ENCODE data around the gene SSR1. TPM values are rescaled to one million over a fixed set of nuclear protein-coding genes. Genes with fewer than 3 reads are reported as not detected.
A peak's percentile ranks its signal among the peaks of the same experiment; 100 is the strongest.

Gene SSR1
- total and polyA plus RNA-seq, 2 of the 13 experiments (the other 11 are each of a cell fraction or from before 2014, with no cell fraction given) = 203 to 243 TPM

DNA sequence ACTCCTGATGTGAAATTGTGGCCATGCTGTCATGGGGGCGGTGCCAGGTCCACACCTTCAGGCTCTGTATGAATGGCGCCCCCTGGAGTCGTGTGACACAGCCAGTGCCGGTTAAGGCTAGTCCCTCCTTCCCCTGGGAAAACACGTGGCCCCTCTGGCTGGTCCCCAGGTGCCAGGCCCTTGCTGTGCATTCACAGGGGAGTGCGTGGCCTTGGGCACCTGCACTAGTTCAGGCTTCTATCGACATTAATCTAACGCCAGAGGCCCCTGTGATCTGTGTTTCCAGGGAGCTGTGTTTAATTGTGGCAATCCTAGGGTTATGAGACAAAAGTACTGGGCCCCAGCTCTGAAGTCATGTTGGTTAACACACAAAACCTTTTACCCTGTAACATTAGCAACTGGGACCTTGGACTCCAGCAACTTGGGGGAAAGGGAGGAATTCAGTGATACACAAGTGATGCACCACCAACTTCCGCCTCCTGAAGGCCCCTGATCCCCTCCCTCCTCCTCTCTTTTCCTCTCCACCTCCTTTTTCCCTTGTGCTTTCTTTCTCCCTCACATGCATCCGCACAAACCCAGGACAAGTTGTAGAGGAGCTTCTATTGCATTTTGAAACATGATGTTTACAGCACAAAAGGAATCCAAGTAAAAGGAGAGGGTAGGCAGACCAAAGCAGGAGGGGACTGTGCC, 74.0 kb downstream of the SSR1 start (continued):
- TF ChIP-seq, protein P1, sequence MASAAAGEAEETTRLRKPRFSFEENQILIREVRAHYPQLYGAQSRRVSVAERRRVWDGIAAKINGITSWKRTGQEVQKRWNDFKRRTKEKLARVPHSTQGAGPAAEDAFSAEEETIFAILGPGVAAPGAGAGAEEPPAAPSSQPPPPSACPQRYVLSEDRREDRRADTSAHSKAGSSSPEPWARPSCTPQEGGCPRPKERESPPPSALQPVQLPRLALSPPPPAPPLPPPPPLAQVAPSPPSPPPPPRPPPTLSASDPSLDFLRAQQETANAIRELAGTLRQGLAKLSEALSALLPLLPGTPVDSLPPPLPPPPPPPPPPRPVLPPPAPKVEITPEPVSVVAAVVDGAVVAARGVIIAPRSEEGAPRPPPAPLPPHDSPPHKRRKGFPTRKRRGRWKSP (CRISPR knock-in tag; IDR thresholded peaks at IDR 0.05) = no peak
- TF ChIP-seq KAT7 (CRISPR knock-in tag; IDR thresholded peaks at IDR 0.05; ENCODE audit: borderline replicate concordance) (peak; percentile 71; the same call in 1 of the 2 replicates), REL (CRISPR knock-in tag; conservative IDR thresholded peaks at IDR 0.05) (no peak), ZNF138 (CRISPR knock-in tag; IDR thresholded peaks at IDR 0.05; ENCODE audit: low read depth) (no peak), ZNF256 (CRISPR knock-in tag; conservative IDR thresholded peaks at IDR 0.05) (no peak), KDM6A (CRISPR knock-in tag; IDR thresholded peaks at IDR 0.05; ENCODE audit: low read depth) (peak; percentile 63; the same call in 1 of the 2 replicates), ZNF724P (CRISPR knock-in tag; IDR thresholded peaks at IDR 0.05; ENCODE audit: borderline replicate concordance) (no peak), PHF20 (CRISPR knock-in tag; IDR thresholded peaks at IDR 0.05) (no peak; the same call in 1 of the 2 replicates), RFX5 (IDR thresholded peaks at IDR 0.05; ENCODE audit: low read depth, low read length) (no peak), NR2C2 (CRISPR knock-in tag; IDR thresholded peaks at IDR 0.05; ENCODE audit: borderline replicate concordance) (peak; percentile 52), TOPORS (CRISPR knock-in tag; IDR thresholded peaks at IDR 0.05) (no peak), YEATS2 (CRISPR knock-in tag; IDR thresholded peaks at IDR 0.05; ENCODE audit: borderline replicate concordance) (peak; percentile 71; the same call in 1 of the 2 replicates), ZNF484 (CRISPR knock-in tag; IDR thresholded peaks at IDR 0.05; ENCODE audit: borderline replicate concordance, low read depth) (no peak), ZNF629 (CRISPR knock-in tag; conservative IDR thresholded peaks at IDR 0.05) (no peak), GFI1 (CRISPR knock-in tag; IDR thresholded peaks at IDR 0.05; ENCODE audit: borderline replicate concordance) (peak; percentile 32; the same call in 1 of the 2 replicates), MXI1 (IDR thresholded peaks at IDR 0.05; ENCODE audit: borderline replicate concordance, low read depth, low read length) (peak; percentile 98), KDM5A (IDR thresholded peaks at IDR 0.05; ENCODE audit: borderline replicate concordance, low read length) (peak; percentile 64; the same call in 1 of the 2 replicates), ZBTB38 (CRISPR knock-in tag; IDR thresholded peaks at IDR 0.05) (peak; percentile 51; the same call in 1 of the 2 replicates)
- TF ChIP-seq, protein P2, sequence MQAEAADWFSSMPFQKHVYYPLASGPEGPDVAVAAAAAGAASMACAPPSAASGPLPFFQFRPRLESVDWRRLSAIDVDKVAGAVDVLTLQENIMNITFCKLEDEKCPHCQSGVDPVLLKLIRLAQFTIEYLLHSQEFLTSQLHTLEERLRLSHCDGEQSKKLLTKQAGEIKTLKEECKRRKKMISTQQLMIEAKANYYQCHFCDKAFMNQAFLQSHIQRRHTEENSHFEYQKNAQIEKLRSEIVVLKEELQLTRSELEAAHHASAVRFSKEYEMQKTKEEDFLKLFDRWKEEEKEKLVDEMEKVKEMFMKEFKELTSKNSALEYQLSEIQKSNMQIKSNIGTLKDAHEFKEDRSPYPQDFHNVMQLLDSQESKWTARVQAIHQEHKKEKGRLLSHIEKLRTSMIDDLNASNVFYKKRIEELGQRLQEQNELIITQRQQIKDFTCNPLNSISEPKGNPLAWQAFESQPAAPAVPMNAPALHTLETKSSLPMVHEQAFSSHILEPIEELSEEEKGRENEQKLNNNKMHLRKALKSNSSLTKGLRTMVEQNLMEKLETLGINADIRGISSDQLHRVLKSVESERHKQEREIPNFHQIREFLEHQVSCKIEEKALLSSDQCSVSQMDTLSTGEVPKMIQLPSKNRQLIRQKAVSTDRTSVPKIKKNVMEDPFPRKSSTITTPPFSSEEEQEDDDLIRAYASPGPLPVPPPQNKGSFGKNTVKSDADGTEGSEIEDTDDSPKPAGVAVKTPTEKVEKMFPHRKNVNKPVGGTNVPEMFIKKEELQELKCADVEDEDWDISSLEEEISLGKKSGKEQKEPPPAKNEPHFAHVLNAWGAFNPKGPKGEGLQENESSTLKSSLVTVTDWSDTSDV (CRISPR knock-in tag; IDR thresholded peaks at IDR 0.05) = no peak
- TF ChIP-seq, protein P3, sequence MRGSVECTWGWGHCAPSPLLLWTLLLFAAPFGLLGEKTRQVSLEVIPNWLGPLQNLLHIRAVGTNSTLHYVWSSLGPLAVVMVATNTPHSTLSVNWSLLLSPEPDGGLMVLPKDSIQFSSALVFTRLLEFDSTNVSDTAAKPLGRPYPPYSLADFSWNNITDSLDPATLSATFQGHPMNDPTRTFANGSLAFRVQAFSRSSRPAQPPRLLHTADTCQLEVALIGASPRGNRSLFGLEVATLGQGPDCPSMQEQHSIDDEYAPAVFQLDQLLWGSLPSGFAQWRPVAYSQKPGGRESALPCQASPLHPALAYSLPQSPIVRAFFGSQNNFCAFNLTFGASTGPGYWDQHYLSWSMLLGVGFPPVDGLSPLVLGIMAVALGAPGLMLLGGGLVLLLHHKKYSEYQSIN (CRISPR knock-in tag; IDR thresholded peaks at IDR 0.05; ENCODE audit: borderline replicate concordance) = no peak
- TF ChIP-seq, protein P4, sequence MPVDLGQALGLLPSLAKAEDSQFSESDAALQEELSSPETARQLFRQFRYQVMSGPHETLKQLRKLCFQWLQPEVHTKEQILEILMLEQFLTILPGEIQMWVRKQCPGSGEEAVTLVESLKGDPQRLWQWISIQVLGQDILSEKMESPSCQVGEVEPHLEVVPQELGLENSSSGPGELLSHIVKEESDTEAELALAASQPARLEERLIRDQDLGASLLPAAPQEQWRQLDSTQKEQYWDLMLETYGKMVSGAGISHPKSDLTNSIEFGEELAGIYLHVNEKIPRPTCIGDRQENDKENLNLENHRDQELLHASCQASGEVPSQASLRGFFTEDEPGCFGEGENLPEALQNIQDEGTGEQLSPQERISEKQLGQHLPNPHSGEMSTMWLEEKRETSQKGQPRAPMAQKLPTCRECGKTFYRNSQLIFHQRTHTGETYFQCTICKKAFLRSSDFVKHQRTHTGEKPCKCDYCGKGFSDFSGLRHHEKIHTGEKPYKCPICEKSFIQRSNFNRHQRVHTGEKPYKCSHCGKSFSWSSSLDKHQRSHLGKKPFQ (CRISPR knock-in tag; IDR thresholded peaks at IDR 0.05; ENCODE audit: insufficient replicate concordance) = peak; percentile 72
- TF ChIP-seq, protein P5, sequence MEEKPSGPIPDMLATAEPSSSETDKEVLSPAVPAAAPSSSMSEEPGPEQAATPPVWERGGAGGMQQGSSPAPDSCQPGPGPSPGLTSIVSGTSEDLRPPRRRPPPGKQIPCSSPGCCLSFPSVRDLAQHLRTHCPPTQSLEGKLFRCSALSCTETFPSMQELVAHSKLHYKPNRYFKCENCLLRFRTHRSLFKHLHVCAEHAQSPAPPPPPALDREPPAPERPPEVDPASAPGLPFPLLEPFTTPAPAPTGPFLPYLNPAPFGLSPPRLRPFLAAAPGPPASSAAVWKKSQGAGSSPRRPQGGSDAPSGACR (CRISPR knock-in tag; IDR thresholded peaks at IDR 0.05) = no peak; the same call in 1 of the 2 replicates
